Testis (tissue), 2 donors: ENCODE measurements around the gene FXN.

Experiments
- CTCF ChIP-seq, 3 experiments: fragments of 450-650 bp in 2 of 3; fragments of 200-600 bp in 1 of 3; sonication (generic) in 1 of 3; IDR thresholded peaks; one replicate each; pipeline ENCODE4 v1.5.1; 2016 to 2019; ENCODE audit warnings: antibody characterized with exemption in 3 of 3, mild to moderate bottlenecking in 2 of 3, moderate library complexity in 1 of 3
- POLR2A ChIP-seq: fragments of 450-650 bp; IDR thresholded peaks from one replicate; pipeline ENCODE4 v1.6.1; 2017; ENCODE audit warnings: antibody characterized with exemption, mild to moderate bottlenecking, moderate library complexity

GRCh38 chr9:69136779-69137178, 101.2 kb downstream of the FXN start:
- TF ChIP-seq POLR2A, result no peak
- TF ChIP-seq CTCF (IDR thresholded peaks at IDR 0.05), result no peak
